ENCODE data around the gene NLGN3.

Gene NLGN3

DNA sequence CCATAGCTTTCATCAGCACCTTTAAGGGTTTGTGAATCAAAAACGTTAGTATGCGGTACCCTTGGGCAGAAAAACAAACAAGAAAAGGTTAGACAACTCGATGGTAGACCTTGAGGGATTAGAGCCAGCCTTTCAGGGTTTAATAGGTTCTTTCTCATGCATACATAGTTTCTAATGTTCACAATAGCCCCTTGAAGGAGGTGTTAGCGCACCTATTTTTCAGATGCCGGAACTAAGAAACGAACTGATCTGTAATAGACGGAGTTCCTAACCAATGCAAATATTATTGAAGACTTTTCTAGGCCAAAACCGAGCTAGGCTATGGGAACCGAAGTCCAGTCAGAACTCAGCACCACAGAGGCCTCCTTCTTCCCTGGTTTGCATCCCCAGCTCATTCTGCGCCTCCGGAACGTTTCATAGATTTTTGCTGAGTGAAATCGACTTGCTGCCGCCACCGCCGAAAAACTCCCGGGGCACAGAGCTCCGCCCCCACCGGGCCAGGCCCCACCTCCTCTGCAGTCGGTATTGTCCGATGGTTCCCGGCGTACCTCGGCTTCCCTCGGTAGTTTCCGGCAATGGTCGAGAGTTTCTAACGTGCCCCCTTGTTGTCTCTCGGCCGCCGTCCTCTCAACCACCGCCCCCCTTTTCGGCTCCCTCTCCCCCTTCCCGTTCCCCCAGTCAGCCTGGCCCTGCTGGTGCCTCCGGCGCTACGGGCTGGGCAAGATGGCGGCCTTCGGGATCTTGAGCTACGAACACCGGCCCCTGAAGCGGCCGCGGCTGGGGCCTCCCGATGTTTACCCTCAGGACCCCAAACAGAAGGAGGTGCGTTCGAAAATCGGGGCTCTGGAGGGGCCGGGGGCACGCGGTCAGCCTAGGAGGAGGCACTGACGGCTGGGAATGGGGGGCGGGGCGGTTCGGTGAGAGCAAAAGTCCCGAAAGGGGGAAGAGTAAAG lies 26.3 kb upstream of the NLGN3 start, which contains the start of gene MED12:
Gene MED12, plus strand, starts transcription at position 565 of the 953 bp plus-strand sequence. Its CDS starts 159 bp downstream, at position 724.
- in situ Hi-C loops (cut with MboI; ENCODE audit: low sequenced_read_pairs) = no loop called here

DNA sequence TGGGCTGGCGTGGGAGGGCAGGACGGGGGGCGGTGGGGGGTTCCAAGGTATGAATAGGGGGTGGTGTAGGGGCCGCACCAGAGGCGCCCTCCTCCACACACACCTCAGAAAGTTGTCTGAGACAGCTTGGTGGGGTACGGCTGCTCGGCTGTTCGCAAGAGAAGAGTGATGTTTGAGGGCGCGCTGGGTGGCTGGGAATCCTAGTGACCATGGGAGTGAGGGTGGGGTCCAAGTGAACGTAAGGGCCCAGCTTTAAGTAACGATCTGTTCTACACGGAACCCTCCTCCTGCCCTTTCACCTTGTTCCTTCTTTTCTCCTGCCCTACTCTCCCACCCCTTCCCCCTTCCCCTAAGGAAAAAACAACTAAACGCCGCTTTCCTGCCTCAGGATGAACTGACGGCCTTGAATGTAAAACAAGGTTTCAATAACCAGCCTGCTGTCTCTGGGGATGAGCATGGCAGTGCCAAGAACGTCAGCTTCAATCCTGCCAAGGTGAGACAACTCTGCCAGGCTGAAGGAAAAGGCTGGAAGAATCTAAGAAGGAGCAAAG lies 25.6 kb upstream of the NLGN3 start:
- in situ Hi-C loops (cut with MboI; ENCODE audit: low sequenced_read_pairs) = no loop called here

DNA sequence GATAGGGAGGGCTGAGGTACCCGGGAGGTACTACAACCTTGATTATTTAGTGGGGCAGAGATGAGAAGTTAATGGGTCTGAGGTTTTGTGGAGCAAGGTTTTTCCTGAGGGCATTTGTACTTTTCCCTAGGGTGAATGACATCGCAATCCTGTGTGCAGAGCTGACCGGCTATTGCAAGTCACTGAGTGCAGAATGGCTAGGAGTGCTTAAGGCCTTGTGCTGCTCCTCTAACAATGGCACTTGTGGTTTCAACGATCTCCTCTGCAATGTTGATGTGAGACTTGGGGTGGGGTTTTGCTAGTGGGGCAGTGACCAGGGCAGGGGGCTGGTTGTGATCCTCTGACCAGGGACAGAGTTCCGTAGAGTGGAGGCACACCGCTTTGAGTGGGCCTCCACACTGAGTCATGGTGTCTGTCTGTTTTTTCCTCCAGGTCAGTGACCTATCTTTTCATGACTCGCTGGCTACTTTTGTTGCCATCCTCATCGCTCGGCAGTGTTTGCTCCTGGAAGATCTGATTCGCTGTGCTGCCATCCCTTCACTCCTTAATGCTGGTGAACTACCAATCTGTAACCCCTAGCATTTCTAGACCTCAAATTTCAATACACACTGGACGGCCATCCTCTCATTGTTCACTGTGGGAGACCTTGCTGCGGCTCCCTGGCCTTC lies 16.3 kb upstream of the NLGN3 start:
- in situ Hi-C loops (cut with MboI; ENCODE audit: low sequenced_read_pairs) = no loop called here

DNA sequence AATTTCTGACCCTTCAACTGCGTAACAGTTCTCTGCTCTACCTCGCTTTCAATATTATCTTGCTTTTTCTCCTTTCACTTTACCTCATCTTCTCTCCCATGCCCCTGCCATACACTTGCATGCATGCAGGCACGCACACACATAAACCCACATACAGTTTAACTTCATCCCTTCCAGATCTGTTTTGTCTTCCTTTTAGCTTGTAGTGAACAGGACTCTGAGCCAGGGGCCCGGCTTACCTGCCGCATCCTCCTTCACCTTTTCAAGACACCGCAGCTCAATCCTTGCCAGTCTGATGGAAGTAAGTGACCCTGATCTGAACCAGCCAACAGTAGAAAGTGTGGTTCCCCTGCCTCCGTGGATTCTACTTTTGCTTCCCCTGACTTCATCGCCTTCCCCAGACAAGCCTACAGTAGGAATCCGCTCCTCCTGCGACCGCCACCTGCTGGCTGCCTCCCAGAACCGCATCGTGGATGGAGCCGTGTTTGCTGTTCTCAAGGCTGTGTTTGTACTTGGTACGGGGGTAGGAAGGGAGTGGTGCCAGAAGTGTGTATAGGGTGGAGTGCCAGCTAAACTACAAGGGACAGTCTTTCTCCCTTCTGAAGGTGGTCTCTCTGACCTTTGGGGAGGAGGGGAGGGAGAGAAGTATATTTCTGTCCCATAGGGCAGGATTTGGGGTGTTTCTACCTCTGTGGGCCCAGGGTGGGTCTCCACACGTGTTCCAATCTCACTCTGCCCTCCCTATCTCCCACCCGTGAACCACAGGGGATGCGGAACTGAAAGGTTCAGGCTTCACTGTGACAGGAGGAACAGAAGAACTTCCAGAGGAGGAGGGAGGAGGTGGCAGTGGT lies 15.5 kb upstream of the NLGN3 start:
- in situ Hi-C loops (cut with MboI; ENCODE audit: low sequenced_read_pairs) = no loop called here

DNA sequence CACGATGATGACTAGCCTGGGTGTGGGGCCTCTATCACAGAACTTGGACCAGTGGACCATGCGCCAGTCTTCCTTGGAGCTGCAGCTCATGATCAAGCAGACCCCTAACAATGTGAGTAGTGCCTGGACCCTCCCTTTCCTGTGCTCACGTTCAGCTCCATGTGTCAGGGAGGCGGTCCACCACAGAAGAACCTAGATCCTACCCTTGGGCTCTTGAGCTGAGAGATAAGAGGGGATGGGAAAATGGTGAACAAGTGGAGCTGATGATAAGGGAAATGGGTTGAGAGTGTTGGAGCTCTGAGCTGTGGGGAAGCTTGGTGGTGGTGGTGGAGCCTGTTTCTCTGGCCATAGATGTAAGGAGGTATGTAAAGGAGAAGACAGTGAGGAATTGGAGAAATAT lies 13.1 kb upstream of the NLGN3 start:
- in situ Hi-C loops (cut with MboI; ENCODE audit: low sequenced_read_pairs) = no loop called here

DNA sequence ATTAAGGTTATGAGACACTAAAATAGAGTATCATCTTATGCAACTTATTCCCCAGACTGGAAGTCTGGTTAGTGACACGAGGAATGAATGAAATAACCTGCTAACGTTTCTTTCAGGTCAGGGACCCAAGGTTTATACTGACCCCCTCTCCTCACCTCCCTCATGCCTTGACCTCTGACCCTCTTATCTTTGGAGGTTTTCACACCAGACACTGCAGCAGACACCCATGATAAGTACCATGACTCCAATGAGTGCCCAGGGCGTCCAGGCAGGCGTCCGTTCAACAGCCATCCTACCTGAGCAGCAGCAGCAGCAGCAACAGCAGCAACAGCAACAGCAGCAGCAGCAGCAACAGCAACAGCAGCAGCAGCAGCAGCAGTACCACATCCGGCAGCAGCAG lies 4.2 kb upstream of the NLGN3 start:
- in situ Hi-C loops (cut with MboI; ENCODE audit: low sequenced_read_pairs) = no loop called here

DNA sequence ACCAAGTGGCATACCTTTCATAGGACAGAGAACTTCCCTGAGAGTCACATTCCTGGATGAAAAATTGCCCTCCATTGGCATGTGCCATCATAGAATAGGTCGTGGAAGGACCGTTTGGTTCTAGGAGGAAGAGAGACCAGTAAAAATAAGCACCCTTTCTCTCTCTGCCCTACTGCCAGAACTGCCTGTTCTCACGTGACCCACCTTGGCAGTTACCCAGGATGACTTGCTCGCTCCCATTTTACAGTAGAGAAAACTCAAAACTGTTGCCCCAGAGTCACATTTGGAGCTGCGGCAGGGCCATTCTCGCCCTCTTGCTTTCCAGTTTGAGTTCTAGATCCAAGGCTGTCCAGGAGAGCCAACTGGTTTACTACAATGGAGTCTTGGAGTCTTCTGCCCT lies 1.1 kb upstream of the NLGN3 start:
- in situ Hi-C loops (cut with MboI; ENCODE audit: low sequenced_read_pairs) = no loop called here

DNA sequence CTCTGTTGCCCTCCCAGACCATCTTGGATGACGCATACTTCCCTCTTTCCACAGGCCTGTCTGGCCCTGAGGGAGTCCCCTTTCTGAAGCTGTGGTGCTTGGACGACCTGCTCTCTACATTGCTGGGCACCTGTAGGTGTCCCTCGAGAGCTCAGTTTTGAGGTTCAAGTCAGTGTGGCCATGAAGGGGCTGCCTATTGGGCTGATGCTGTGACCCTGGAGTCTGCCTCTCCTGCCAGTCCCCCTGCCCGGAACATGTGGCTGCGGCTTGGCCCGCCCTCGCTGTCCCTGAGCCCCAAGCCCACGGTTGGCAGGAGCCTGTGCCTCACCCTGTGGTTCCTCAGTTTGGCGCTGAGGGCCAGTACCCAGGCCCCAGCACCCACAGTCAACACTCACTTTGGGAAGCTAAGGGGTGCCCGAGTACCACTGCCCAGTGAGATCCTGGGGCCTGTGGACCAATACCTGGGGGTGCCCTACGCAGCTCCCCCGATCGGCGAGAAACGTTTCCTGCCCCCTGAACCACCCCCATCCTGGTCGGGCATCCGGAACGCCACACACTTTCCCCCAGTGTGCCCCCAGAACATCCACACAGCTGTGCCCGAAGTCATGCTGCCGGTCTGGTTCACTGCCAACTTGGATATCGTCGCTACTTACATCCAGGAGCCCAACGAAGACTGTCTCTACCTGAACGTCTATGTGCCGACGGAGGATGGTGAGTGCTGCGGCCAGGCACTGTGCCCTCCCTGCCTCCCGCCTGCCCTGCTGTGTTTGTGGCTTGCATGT lies 3.0 kb downstream of the NLGN3 start:
- in situ Hi-C loops (cut with MboI; ENCODE audit: low sequenced_read_pairs) = no loop called here

DNA sequence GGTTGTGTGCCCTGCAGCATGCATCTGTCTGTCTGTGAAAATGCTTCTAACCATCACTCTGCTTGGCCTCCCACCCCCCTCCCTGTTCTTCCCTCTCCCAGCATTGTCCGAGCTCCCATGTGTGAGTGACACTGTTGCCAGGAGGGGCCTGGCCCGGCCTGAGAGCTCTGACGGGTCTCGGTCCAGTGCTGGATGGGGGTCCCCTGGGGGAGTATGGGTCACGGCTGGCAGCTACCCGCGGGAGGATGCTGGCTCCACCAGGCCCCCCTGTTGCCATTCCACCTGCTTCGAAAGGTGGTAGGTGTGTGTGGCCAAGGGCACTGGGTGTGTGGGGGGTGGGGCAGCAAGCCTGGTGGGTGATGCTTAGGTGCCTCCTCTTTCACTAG lies 3.6 kb downstream of the NLGN3 start:
- in situ Hi-C loops (cut with MboI; ENCODE audit: low sequenced_read_pairs) = no loop called here

DNA sequence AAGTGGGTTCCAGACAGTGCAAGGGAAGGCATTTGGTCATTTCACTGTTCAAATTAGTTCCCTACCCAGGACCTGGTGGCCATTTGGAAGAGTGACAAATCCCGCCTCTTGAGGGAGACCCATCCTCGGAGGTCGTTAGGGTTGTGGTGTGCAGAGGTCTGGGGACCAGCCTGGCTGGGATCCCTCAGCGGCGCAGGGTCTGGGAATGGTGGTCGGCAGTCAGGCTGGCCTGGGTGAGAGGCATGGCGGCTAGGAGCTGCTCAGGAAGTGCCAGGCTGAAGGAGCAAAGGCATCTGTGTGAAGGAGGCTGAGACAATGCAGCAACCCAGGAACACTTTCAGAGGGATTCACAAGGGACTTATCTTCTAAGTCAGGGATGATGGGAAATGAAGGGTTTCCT lies 6.7 kb downstream of the NLGN3 start:
- in situ Hi-C loops (cut with MboI; ENCODE audit: low sequenced_read_pairs) = no loop called here

DNA sequence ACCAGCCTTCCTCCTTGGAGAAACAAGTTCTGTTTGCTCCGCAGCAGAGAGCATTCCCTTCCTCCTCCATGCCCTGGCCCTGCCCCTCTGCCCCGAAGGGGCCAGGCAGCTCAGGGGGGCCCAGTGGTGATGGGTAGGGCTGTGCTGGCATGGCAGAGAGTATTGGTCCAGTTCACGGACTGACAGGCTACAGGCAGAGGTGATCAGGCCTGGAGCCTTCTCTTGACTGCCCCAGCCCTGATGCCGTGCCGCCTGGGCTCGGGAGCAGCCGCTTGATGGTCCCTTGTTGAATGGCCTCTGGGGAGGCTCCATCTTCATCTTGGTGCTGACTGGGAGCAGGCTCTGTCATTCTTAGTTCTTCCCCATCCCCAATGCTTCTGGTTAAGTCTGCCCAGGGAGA lies 9.6 kb downstream of the NLGN3 start:
- in situ Hi-C loops (cut with MboI; ENCODE audit: low sequenced_read_pairs) = no loop called here

DNA sequence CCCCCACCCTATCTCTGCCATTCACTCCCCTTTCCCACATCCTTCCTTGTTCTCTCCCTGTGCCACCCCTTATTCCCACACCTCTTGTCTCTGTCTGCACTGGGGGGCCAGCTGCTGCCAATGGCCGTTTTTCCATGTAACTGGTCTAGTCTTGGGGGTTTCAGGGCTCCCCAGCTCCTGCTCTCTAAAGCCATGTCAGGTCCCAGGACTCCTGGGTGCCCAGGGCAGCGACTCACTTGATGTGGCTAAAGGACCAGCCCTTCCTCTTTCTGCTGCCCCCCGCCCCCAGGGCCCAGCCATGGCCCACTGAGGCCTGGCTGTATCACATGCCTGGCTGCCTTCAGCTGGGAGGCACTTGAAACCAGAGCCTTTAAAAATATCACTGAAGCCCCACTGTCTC lies 10.0 kb downstream of the NLGN3 start:
- in situ Hi-C loops (cut with MboI; ENCODE audit: low sequenced_read_pairs) = no loop called here

DNA sequence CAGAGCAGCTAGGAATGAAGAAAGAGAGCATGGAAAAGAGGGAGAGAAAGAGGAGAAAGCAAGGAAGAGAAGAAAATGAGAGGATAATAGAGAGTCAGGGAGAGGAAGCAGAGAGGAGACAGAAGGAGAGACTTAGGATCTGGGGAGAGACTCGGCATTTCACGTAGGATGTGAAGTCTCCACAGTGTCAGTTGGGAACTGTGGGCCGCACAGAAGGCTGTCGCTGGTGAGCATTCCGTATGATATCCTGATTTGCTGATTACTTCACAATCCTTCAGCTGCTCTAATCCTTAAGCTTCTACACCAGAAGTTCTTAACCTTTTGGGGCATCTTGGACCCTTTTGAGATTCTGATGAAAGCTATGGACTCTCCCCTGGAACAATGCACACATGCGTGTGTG lies 14.0 kb downstream of the NLGN3 start:
- in situ Hi-C loops (cut with MboI; ENCODE audit: low sequenced_read_pairs) = no loop called here

DNA sequence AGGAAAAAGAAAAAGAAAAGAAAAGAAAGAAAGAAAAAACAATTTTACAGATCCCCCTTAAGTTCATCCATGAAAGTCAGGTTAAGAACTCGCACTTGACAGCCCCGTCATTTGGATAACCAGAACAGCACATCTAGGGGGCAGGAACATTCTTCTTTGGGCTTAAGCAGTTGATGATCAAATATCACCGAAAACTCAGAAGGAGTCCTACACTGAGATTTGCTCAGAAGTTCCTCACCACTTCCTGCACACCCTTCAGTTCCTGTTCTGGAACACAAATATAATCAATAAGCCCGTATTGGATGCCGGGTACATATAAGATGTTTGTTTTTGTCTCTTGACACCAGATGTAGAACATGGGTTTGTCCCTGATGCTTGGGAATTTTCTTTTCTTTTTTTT lies 14.7 kb downstream of the NLGN3 start:
- in situ Hi-C loops (cut with MboI; ENCODE audit: low sequenced_read_pairs) = no loop called here

DNA sequence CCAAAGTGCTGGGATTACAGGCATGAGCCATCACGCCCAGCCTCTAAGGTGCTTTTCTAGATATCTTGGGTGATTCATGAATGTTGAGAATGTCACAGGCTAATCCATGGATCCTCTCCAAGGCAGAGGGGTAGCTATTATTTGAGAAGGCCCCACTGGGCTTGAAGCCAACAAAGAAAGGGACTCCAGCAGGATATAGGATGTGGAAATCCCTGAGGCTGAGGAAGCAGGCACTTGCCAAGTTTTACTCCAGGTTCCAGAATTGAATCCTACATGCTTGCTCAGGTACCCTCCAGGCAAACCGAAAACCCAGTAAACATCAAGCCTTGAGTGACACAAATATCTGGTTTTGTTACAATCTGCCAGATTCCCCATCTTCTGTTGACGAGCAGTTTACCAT lies 15.8 kb downstream of the NLGN3 start:
- in situ Hi-C loops (cut with MboI; ENCODE audit: low sequenced_read_pairs) = no loop called here

DNA sequence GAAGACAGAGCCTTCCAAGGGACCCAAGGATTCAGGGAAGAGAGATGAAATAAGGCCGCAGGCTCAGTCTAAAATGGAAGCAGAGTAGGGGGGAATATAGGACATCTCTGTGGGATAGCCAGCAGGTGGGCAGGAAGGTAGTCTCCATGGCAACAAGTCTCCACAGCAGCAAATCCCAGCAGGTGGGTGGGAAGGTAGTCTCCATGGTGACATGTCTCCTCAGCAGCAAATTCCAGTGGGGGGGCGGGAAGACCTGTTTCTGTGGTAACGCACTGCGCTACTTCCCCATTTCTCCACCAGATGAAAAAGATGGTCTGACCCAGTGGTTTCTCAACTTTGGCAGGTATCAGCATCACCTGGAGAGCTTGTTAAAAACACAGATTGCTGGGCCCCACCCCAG lies 18.3 kb downstream of the NLGN3 start:
- in situ Hi-C loops (cut with MboI; ENCODE audit: low sequenced_read_pairs) = no loop called here

DNA sequence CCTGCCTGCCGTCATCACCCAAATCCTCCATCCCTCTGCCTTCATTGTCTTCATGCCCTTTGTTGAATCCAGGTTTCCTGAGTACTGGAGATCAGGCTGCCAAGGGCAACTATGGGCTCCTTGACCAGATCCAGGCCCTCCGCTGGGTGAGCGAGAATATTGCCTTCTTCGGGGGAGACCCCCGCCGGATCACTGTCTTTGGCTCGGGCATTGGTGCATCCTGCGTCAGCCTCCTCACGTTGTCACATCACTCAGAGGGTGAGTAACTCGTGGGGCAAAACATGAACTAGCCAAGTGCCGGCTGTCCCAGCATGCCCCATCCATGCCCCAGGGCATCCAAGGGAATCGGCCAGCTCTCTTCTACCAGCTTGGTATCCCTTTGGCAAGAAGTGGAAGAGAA lies 19.4 kb downstream of the NLGN3 start:
- in situ Hi-C loops (cut with MboI; ENCODE audit: low sequenced_read_pairs) = no loop called here

DNA sequence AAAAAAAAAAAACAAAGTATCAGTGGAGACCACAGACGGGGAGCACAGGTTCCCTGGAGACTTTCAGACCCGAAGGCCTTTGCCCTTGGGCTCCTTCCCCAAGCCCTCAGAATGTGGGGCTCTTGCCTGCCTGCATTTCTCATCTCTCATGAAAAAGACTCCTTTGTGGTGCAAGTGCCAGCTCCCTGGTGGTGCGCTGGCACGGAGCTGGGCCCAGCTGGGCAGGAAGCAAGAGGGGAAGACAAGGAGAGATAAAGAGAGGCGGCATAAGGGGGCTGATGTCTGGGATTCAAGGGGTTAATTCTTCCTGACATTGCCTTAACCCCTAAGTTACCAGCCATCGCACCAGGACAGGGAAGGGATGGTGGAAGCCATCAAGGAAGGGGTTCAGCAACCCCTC lies 21.8 kb downstream of the NLGN3 start:
- in situ Hi-C loops (cut with MboI; ENCODE audit: low sequenced_read_pairs) = no loop called here

DNA sequence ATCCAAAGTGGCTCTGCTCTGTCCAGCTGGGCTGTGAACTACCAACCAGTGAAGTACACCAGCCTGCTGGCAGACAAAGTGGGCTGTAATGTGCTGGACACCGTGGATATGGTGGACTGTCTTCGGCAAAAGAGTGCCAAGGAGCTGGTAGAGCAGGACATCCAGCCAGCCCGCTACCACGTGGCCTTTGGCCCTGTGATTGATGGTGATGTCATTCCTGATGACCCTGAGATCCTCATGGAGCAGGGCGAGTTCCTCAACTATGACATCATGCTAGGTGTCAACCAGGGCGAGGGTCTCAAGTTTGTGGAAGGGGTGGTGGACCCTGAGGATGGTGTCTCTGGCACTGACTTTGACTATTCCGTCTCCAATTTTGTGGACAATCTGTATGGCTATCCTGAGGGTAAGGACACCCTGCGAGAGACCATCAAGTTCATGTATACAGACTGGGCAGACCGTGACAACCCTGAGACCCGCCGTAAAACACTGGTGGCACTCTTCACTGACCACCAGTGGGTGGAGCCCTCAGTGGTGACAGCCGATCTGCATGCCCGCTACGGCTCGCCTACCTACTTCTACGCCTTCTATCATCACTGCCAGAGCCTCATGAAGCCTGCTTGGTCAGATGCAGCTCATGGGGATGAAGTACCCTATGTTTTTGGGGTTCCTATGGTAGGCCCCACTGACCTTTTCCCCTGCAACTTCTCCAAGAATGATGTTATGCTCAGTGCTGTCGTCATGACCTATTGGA lies 22.6 kb downstream of the NLGN3 start:
- in situ Hi-C loops (cut with MboI; ENCODE audit: low sequenced_read_pairs) = no loop called here

DNA sequence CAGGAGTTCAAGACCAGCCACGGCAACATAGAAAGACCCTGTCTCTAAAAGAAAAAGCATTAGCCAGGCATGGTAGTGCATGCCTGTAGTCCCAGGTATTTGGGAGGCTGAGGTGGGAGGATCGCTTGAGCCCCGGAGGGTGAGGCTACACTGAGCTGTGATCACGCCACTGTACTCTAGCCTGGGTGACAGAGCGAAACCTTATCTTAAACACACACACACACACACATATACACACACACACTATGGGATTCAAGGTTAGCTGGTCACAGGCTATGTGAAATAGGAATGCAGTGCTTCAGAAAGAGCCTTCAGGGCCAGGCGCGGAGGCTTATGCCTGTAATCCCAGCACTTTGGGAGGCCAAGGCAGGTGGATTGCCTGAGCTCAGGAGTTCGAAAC lies 23.5 kb downstream of the NLGN3 start:
- in situ Hi-C loops (cut with MboI; ENCODE audit: low sequenced_read_pairs) = no loop called here

All from HL-60/S4 treated with retinoic acid at 250 ng/mL for 4 days and 3 days (cell line).